ENCODE data around the gene TLDC2. TPM values are rescaled to one million over a fixed set of nuclear protein-coding genes. Genes with fewer than 3 reads are reported as not detected.

TLDC2 gene
- polyA plus RNA-seq, 3 donors, result not detected

GRCh38 chr20:36861875-36862801 lies 13.8 kb upstream of the TLDC2 start:
- peaks cover 46% of the 10 kb centered on the region for H4K20me1 ChIP-seq (ENCODE audit: insufficient read depth, low read length)
- H2AFZ ChIP-seq (ENCODE audit: insufficient read depth, low read depth, low read length, poor library complexity, severe bottlenecking), result peak overlapping the region; percentile 35
- Mint-ChIP-seq H3K4me1 (peaks cover 67% of the 10 kb centered on the region), H3K27ac (peak overlapping the region in 5 of 7 donors; percentile 4 to 72 (median 59)), H3K27me3 (ENCODE audit: low read depth in 3 of 3) (peaks cover 17 to 30% (median 24%) of the 10 kb centered on the region in 3 donors), H3K4me3 (peak overlapping the region; percentile 76 to 85), H3K36me3 (peaks cover 12 to 21% of the 10 kb centered on the region in 2 donors), H3K9me3 (peaks cover 0 to 2% (median 0%) of the 10 kb centered on the region in 7 donors)
- intact Hi-C loops (cut with micrococcal nuclease), result loop anchor here (2.0 to 10.0 kb wide), 4 partner anchors 25 to 247 kb away; partner anchors contain the start of gene DSN1 (in 1 of the 2)
- peaks cover 44 to 56% of the 10 kb centered on the region in 2 donors for H3K4me1 ChIP-seq (ENCODE audit: control insufficient read depth in 1 of 2, insufficient read depth in 2 of 2, low read length in 2 of 2)
- H3K9ac ChIP-seq (ENCODE audit: insufficient read depth, low read length, poor library complexity, severe bottlenecking), result peak overlapping the region; percentile 60
- no peaks in the 10 kb centered on the region for H3K9me3 ChIP-seq (replicated peaks in 1 of 2; ENCODE audit: control insufficient read depth in 1 of 2, insufficient read depth in 1 of 2, low read length in 2 of 2)
- TF ChIP-seq, protein P1, sequence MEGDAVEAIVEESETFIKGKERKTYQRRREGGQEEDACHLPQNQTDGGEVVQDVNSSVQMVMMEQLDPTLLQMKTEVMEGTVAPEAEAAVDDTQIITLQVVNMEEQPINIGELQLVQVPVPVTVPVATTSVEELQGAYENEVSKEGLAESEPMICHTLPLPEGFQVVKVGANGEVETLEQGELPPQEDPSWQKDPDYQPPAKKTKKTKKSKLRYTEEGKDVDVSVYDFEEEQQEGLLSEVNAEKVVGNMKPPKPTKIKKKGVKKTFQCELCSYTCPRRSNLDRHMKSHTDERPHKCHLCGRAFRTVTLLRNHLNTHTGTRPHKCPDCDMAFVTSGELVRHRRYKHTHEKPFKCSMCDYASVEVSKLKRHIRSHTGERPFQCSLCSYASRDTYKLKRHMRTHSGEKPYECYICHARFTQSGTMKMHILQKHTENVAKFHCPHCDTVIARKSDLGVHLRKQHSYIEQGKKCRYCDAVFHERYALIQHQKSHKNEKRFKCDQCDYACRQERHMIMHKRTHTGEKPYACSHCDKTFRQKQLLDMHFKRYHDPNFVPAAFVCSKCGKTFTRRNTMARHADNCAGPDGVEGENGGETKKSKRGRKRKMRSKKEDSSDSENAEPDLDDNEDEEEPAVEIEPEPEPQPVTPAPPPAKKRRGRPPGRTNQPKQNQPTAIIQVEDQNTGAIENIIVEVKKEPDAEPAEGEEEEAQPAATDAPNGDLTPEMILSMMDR (IDR thresholded peaks at IDR 0.05), result no peak
- peak in 1 of 3 donors; percentile 66 for DNase-seq
- H3K36me3 ChIP-seq (replicated peaks in 1 of 2; ENCODE audit: control insufficient read depth in 1 of 2, insufficient read depth in 2 of 2, low read length in 2 of 2), result no peaks in the 10 kb centered on the region
- peak overlapping the region in 2 of 3 experiments; percentile 39 to 71 for H3K4me3 ChIP-seq (replicated peaks in 1 of 3; ENCODE audit: low read depth in 2 of 3, low read length in 3 of 3)
- peak overlapping the region in 1 of 2 donors; percentile 17 for H3K27ac ChIP-seq (ENCODE audit: low read depth in 1 of 2, low read length in 2 of 2)
- WGBS (ENCODE audit: insufficient coverage), result 41% methylated on average over 39 of the region's 45 CpGs
- H3K79me2 ChIP-seq (ENCODE audit: insufficient read depth, low read length), result peaks cover 18% of the 10 kb centered on the region
- peak overlapping the region; percentile 70 for H3K4me2 ChIP-seq (replicated peaks; ENCODE audit: extremely low read depth, low read length, poor library complexity, severe bottlenecking)
- H3K27me3 ChIP-seq (ENCODE audit: control insufficient read depth in 2 of 2, insufficient read depth in 2 of 2, low read length in 2 of 2), result peaks cover 0 to 17% of the 10 kb centered on the region in 2 donors

GRCh38 chr20:36862857-36863668 lies 12.9 kb upstream of the TLDC2 start:
- H2AFZ ChIP-seq (ENCODE audit: insufficient read depth, low read depth, low read length, poor library complexity, severe bottlenecking), result peak overlapping the region; percentile 50
- peak overlapping the region; percentile 70 for H3K4me2 ChIP-seq (replicated peaks; ENCODE audit: extremely low read depth, low read length, poor library complexity, severe bottlenecking)
- H3K79me2 ChIP-seq (ENCODE audit: insufficient read depth, low read length), result peaks cover 18% of the 10 kb centered on the region
- no peak overlapping the region for H3K27ac ChIP-seq (ENCODE audit: low read depth in 1 of 2, low read length in 2 of 2)
- peaks cover 48 to 61% of the 10 kb centered on the region in 2 donors for H3K4me1 ChIP-seq (ENCODE audit: control insufficient read depth in 1 of 2, insufficient read depth in 2 of 2, low read length in 2 of 2)
- Mint-ChIP-seq H3K4me3 (peak overlapping the region in 1 of 2 donors; percentile 6), H3K36me3 (peaks cover 12 to 20% of the 10 kb centered on the region in 2 donors), H3K27me3 (ENCODE audit: low read depth in 3 of 3) (peaks cover 17 to 30% (median 24%) of the 10 kb centered on the region in 3 donors), H3K9me3 (peaks cover 0 to 2% (median 0%) of the 10 kb centered on the region in 7 donors), H3K4me1 (peaks cover 68% of the 10 kb centered on the region), H3K27ac (no peak overlapping the region)
- DNase-seq, result no peak
- peak overlapping the region; percentile 60 for H3K9ac ChIP-seq (ENCODE audit: insufficient read depth, low read length, poor library complexity, severe bottlenecking)
- H3K27me3 ChIP-seq (ENCODE audit: control insufficient read depth in 2 of 2, insufficient read depth in 2 of 2, low read length in 2 of 2), result peaks cover 0 to 17% of the 10 kb centered on the region in 2 donors
- no peaks in the 10 kb centered on the region for H3K9me3 ChIP-seq (replicated peaks in 1 of 2; ENCODE audit: control insufficient read depth in 1 of 2, insufficient read depth in 1 of 2, low read length in 2 of 2)
- H3K4me3 ChIP-seq (replicated peaks in 1 of 3; ENCODE audit: low read depth in 2 of 3, low read length in 3 of 3), result peak overlapping the region in 2 of 3 experiments; percentile 11 to 71
- TF ChIP-seq, protein P1 (IDR thresholded peaks at IDR 0.05), result no peak
- H4K20me1 ChIP-seq (ENCODE audit: insufficient read depth, low read length), result peaks cover 37% of the 10 kb centered on the region
- intact Hi-C loops (cut with micrococcal nuclease), result loop anchor here (2.0 to 10.0 kb wide), 4 partner anchors 26 to 248 kb away; partner anchors contain the start of gene DSN1 (in 1 of the 2)
- H3K36me3 ChIP-seq (replicated peaks in 1 of 2; ENCODE audit: control insufficient read depth in 1 of 2, insufficient read depth in 2 of 2, low read length in 2 of 2), result no peaks in the 10 kb centered on the region
- WGBS (ENCODE audit: insufficient coverage), result under 1% methylated on average over 129 of the region's 129 CpGs

All from CD14-positive monocyte (primary cell).